ENCODE results near the gene ZNF280B. TPM values are rescaled to one million over a fixed set of nuclear protein-coding genes. Genes with fewer than 3 reads are reported as not detected.

The ZNF280B gene
- total and polyA plus RNA-seq, 9 of the 15 experiments (the other 6 are each of a cell fraction or from before 2014, with no cell fraction given): 7.7 to 29.9 (median 20.0) TPM

DNA sequence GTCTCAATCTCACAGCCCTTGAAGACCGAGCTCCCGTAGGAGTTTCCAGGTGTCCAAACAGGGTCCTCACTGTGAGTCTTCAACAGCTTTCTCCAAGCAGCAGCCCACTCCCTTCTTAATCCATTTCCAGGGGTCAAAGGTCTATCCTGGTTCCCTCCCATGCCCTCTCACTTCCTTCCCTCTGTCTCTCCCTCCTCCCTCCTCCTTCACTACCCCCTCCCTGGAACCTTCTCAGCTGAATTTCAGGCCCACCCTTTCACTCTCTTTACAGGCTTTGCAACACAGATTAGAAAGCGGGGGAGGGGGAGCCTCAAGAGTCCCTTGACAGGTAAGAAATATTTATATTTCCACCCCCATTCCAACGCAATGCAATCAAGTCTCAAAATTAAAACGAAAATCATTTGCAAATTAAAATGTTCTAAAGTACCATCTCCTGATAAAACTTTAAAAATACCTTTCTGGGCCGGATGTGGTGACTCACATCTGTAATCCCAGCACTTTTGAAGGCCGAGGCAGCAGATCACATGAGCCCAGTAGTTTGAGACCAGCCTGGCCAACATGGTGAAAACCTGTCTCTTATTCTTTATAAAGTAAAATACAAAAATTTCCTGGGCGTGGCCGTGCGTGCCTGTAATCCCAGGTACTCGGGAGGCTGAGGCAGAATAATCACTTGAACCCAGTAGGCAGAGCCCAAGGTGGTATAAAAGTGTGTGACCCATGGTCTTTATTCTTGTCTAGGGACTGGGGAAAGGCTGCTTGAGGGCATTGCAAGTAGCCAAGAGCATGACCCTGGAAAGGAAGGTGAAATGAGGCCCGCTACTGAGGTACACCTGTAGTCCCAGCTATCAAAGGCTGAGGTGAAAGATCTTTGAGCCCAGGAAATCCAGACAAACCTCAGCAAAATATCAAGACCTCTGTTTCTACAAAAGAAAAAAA is 12.4 kb upstream of the ZNF280B start (continued):
- TF ChIP-seq, protein P1, sequence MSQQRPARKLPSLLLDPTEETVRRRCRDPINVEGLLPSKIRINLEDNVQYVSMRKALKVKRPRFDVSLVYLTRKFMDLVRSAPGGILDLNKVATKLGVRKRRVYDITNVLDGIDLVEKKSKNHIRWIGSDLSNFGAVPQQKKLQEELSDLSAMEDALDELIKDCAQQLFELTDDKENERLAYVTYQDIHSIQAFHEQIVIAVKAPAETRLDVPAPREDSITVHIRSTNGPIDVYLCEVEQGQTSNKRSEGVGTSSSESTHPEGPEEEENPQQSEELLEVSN (IDR thresholded peaks at IDR 0.05; ENCODE audit: borderline replicate concordance in 1 of 2, extremely low read depth in 1 of 2, insufficient read depth in 1 of 2, insufficient read length in 1 of 2, low read depth in 1 of 2, low read length in 1 of 2, poor library complexity in 1 of 2, severe bottlenecking in 1 of 2): no peak
- TF ChIP-seq ILF3 (IDR thresholded peaks at IDR 0.05; ENCODE audit: borderline replicate concordance): no peak
- no peak for TF ChIP-seq ESRRB (CRISPR knock-in tag; IDR thresholded peaks at IDR 0.05; ENCODE audit: borderline replicate concordance)
- no peak for TF ChIP-seq CREB1 (IDR thresholded peaks at IDR 0.05)
- TF ChIP-seq CREB1 (CRISPR knock-in tag; IDR thresholded peaks at IDR 0.05): peak; percentile 51; the same call in 1 of the 2 replicates
- no peak for TF ChIP-seq KDM2B (CRISPR knock-in tag; IDR thresholded peaks at IDR 0.05)
- TF ChIP-seq PTBP1 (IDR thresholded peaks at IDR 0.05; ENCODE audit: low read depth, low read length): no peak
- no peak for TF ChIP-seq KHSRP (IDR thresholded peaks at IDR 0.05)
- TF ChIP-seq RFX1 (IDR thresholded peaks at IDR 0.05): no peak
- no peak for TF ChIP-seq RBM22 (IDR thresholded peaks at IDR 0.05; ENCODE audit: low read depth, low read length, poor library complexity, severe bottlenecking)
- TF ChIP-seq KDM4B (IDR thresholded peaks at IDR 0.05; ENCODE audit: borderline replicate concordance in 2 of 2, low read depth in 1 of 2): no peak
- no peak for TF ChIP-seq ZNF589 (CRISPR knock-in tag; IDR thresholded peaks at IDR 0.05; ENCODE audit: low read depth)
- no peak for TF ChIP-seq ZNF165 (CRISPR knock-in tag; IDR thresholded peaks at IDR 0.05; ENCODE audit: borderline replicate concordance)
- no peak for TF ChIP-seq MECOM (CRISPR knock-in tag; IDR thresholded peaks at IDR 0.05)
- no peak for TF ChIP-seq NCOA2 (IDR thresholded peaks at IDR 0.05; ENCODE audit: partially characterized antibody in 2 of 2)
- no peak for TF ChIP-seq CBFA2T3 (IDR thresholded peaks at IDR 0.05)
- no peak for TF ChIP-seq BRD4 (IDR thresholded peaks at IDR 0.05)
- no peak for TF ChIP-seq KLF13 (tag; IDR thresholded peaks at IDR 0.05; ENCODE audit: borderline replicate concordance, low read depth)
- TF ChIP-seq KLF16 (IDR thresholded peaks at IDR 0.05): no peak
- TF ChIP-seq DIDO1 (tag; IDR thresholded peaks at IDR 0.05; ENCODE audit: low read depth): no peak
- TF ChIP-seq DACH1 (IDR thresholded peaks at IDR 0.05; ENCODE audit: partially characterized antibody): no peak
- TF ChIP-seq, protein P2, sequence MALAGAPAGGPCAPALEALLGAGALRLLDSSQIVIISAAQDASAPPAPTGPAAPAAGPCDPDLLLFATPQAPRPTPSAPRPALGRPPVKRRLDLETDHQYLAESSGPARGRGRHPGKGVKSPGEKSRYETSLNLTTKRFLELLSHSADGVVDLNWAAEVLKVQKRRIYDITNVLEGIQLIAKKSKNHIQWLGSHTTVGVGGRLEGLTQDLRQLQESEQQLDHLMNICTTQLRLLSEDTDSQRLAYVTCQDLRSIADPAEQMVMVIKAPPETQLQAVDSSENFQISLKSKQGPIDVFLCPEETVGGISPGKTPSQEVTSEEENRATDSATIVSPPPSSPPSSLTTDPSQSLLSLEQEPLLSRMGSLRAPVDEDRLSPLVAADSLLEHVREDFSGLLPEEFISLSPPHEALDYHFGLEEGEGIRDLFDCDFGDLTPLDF (CRISPR knock-in tag; IDR thresholded peaks at IDR 0.05): 0 out of 2 replicates have a peak, but pooled peaks have one; percentile 14
- no peak for TF ChIP-seq SOX6 (IDR thresholded peaks at IDR 0.05)
- no peak for TF ChIP-seq HEY1 (CRISPR knock-in tag; IDR thresholded peaks at IDR 0.05; ENCODE audit: borderline replicate concordance)
- no peak for TF ChIP-seq FOXM1 (IDR thresholded peaks at IDR 0.05; ENCODE audit: low read depth)
- TF ChIP-seq FOXM1 (CRISPR knock-in tag; IDR thresholded peaks at IDR 0.05; ENCODE audit: low read depth): no peak

Measured in K562 (cell line).